Caco-2 (cell line): ENCODE measurements around the gene ZNF839. TPM values are rescaled to one million over a fixed set of nuclear protein-coding genes. Genes with fewer than 3 reads are reported as not detected.

Source experiments
- BruUV-seq: library from RNA; stranded (reverse); fragments of 400-500 nt; replicated peaks from 2 replicates; lab custom pipeline; 2021; lab: Mats Ljungman, UMichigan
- CTCF ChIA-PET: fragments of 300-600 bp; sonication (Branson Sonifier 250); formaldehyde crosslinking; loops from one replicate; lab custom pipeline; 2022; ENCODE audit warnings: antibody characterized with exemption; lab: Charles Lee
- POLR2A ChIA-PET: fragments of 300-600 bp; sonication (Branson Sonifier 250); formaldehyde crosslinking; loops from one replicate; lab custom pipeline; 2022; ENCODE audit warnings: antibody characterized with exemption; lab: Charles Lee
- DNase-seq, 2 experiments: peaks; one replicate each; pipeline versions ENCODE4 v3.0.0 to v3.0.0-alpha.2; 2020 to 2022
- H3K27me3 ChIP-seq: replicated peaks from 2 replicates; pipeline ENCODE4 v1.6.0; 2011; ENCODE audit warnings: low read length; ENCODE audit not compliant: control insufficient read depth, insufficient read depth
- H3K36me3 ChIP-seq: 2 replicates; pipeline ENCODE4 v1.5.1; 2011; ENCODE audit warnings: low read length; ENCODE audit not compliant: control insufficient read depth, insufficient read depth
- H3K4me1 ChIP-seq: fragments of 250-450 bp; sonication (Bioruptor Pico); 2 replicates; pipeline ENCODE4 v1.5.1; 2020; ENCODE audit warnings: mild to moderate bottlenecking
- H3K4me3 ChIP-seq: 2 replicates; pipeline ENCODE4 v1.5.1; 2011; ENCODE audit warnings: low read depth, mild to moderate bottlenecking, control low read depth, low read length
- H3K9me3 ChIP-seq: fragments of 250-450 bp; sonication (Bioruptor Pico); 2 replicates; pipeline ENCODE4 v1.5.1; 2020; ENCODE audit warnings: mild to moderate bottlenecking, moderate library complexity
- H3K27ac Mint-ChIP-seq: one replicate; pipeline ENCODE4 v1.8.0; 2022; ENCODE audit warnings: mixed read lengths; ENCODE audit not compliant: unreplicated experiment
- H3K27me3 Mint-ChIP-seq: one replicate; pipeline ENCODE4 v1.8.0; 2022; ENCODE audit warnings: mixed read lengths; ENCODE audit not compliant: insufficient read depth, unreplicated experiment
- H3K36me3 Mint-ChIP-seq: one replicate; pipeline ENCODE4 v1.8.0; 2022; ENCODE audit warnings: mild to moderate bottlenecking, mixed read lengths; ENCODE audit not compliant: insufficient read depth, unreplicated experiment
- H3K4me1 Mint-ChIP-seq: one replicate; pipeline ENCODE4 v1.8.0; 2022; ENCODE audit warnings: low read depth, mixed read lengths; ENCODE audit not compliant: unreplicated experiment
- H3K4me3 Mint-ChIP-seq: one replicate; pipeline ENCODE4 v1.8.0; 2022; ENCODE audit warnings: mild to moderate bottlenecking, moderate library complexity, mixed read lengths; ENCODE audit not compliant: unreplicated experiment
- H3K9me3 Mint-ChIP-seq: one replicate; pipeline ENCODE4 v1.8.0; 2022; ENCODE audit warnings: mixed read lengths; ENCODE audit not compliant: unreplicated experiment
- intact Hi-C: fragments of 100-400 bp; cut with micrococcal nuclease; formaldehyde crosslinking; loops from one replicate; pipeline ENCODE4 v1.10.0; 2022; ENCODE audit not compliant: unreplicated experiment
- total RNA-seq: library from RNA; stranded (reverse); gene quantifications from 2 replicates; pipeline ENCODE4 v1.2.3, GENCODE V29; 2022
- TF ChIP-seq, protein P1 (sequence below), 2 experiments: fragments of 200-600 bp in 1 of 2; IDR thresholded peaks; 1 replicate in 1 of 2; 2 replicates in 1 of 2; pipeline versions ENCODE4 v1.5.1 to v1.8.0; 2011 to 2022; ENCODE audit warnings: antibody characterized with exemption in 1 of 2, control low read depth in 1 of 2, inconsistent platforms in 1 of 2, low read depth in 1 of 2, low read length in 1 of 2, mild to moderate bottlenecking in 1 of 2, moderate library complexity in 1 of 2; ENCODE audit not compliant: insufficient read depth in 1 of 2, severe bottlenecking in 1 of 2, unreplicated experiment in 1 of 2

ZNF839 gene
- total RNA-seq, 1 experiment from 2014 or later, result 11.9 TPM

GRCh38 chr14:102315121-102315520, 4.4 kb upstream of the ZNF839 start:
- ChIA-PET CTCF (interaction anchor here (0.6 to 2.1 kb wide), 6 partner anchors 10 to 252 kb away, joined by 3 to 17 read pairs (median 4); partner anchors contain the start of gene MOK), POLR2A (no interaction called here)
- TF ChIP-seq, protein P1, sequence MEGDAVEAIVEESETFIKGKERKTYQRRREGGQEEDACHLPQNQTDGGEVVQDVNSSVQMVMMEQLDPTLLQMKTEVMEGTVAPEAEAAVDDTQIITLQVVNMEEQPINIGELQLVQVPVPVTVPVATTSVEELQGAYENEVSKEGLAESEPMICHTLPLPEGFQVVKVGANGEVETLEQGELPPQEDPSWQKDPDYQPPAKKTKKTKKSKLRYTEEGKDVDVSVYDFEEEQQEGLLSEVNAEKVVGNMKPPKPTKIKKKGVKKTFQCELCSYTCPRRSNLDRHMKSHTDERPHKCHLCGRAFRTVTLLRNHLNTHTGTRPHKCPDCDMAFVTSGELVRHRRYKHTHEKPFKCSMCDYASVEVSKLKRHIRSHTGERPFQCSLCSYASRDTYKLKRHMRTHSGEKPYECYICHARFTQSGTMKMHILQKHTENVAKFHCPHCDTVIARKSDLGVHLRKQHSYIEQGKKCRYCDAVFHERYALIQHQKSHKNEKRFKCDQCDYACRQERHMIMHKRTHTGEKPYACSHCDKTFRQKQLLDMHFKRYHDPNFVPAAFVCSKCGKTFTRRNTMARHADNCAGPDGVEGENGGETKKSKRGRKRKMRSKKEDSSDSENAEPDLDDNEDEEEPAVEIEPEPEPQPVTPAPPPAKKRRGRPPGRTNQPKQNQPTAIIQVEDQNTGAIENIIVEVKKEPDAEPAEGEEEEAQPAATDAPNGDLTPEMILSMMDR (IDR thresholded peaks at IDR 0.05; ENCODE audit: insufficient read depth in 1 of 2, low read depth in 1 of 2, low read length in 1 of 2, severe bottlenecking in 1 of 2, unreplicated experiment in 1 of 2), result no peak
- peak overlapping the region; percentile 89 for H3K4me3 Mint-ChIP-seq
- peaks cover 40% of the 10 kb centered on the region for H3K36me3 Mint-ChIP-seq
- H3K9me3 ChIP-seq, result no peaks in the 10 kb centered on the region
- H3K4me1 ChIP-seq, result peaks cover 13% of the 10 kb centered on the region
- H3K27ac Mint-ChIP-seq, result no peak overlapping the region
- intact Hi-C loops, result loop anchor here (2.0 to 5.0 kb wide), 4 partner anchors 178 to 742 kb away; partner anchors contain the start of genes CDC42BPB, DYNC1H1 and WDR20
- H3K27me3 ChIP-seq, result no peaks in the 10 kb centered on the region
- no peaks in the 10 kb centered on the region for H3K9me3 Mint-ChIP-seq
- no peak for DNase-seq
- no peaks in the 10 kb centered on the region for H3K27me3 Mint-ChIP-seq
- no peaks in the 10 kb centered on the region for H3K36me3 ChIP-seq
- peaks cover 21% of the 10 kb centered on the region for H3K4me1 Mint-ChIP-seq
- H3K4me3 ChIP-seq, result no peak overlapping the region
- no TSS peak for BruUV-seq

DNA sequence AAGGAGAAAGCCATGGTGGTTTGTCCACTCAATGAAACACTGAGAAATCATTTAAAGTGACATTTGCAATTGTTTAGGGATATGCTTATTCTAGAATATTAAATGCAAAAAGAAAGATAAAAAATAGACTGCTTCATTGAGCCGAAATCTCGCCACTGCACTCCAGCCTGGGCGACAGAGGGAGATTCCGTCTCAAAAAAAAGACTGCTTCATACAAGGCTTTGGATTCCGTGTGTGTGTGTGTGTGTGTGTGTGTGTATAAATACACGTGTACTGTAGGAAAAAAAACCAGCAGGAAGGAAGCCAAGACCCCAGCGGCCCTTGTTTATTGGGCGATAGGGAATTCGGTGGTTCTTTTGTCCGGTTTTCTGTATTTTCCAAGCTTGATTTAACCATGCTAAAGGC, 3.2 kb upstream of the ZNF839 start:
- peak in 1 of 2 experiments; percentile 52 for DNase-seq
- intact Hi-C loops, result loop anchor here (2.0 to 5.0 kb wide), 4 partner anchors 179 to 741 kb away; partner anchors contain the start of genes CDC42BPB, DYNC1H1 and WDR20
- Mint-ChIP-seq H3K27me3 (no peaks in the 10 kb centered on the region), H3K4me3 (peak overlapping the region; percentile 89), H3K9me3 (no peaks in the 10 kb centered on the region), H3K27ac (peak overlapping the region; percentile 94), H3K4me1 (peaks cover 26% of the 10 kb centered on the region), H3K36me3 (peaks cover 40% of the 10 kb centered on the region)
- TF ChIP-seq, protein P1 (IDR thresholded peaks at IDR 0.05; ENCODE audit: insufficient read depth in 1 of 2, low read depth in 1 of 2, low read length in 1 of 2, severe bottlenecking in 1 of 2, unreplicated experiment in 1 of 2), result no peak
- no TSS peak for BruUV-seq
- Histone ChIP-seq H3K9me3 (no peaks in the 10 kb centered on the region), H3K4me3 (peak overlapping the region; percentile 39), H3K4me1 (peaks cover 24% of the 10 kb centered on the region), H3K27me3 (no peaks in the 10 kb centered on the region), H3K36me3 (no peaks in the 10 kb centered on the region)
- ChIA-PET POLR2A (interaction anchor here (0.5 to 0.6 kb wide), 7 partner anchors 19 to 225 kb away, joined by 3 to 10 read pairs (median 5); no protein-coding TSS in a partner anchor), CTCF (interaction anchor here (0.5 to 1.0 kb wide), 8 partner anchors 15 to 1366 kb away, joined by 3 to 6 read pairs (median 4); no protein-coding TSS in a partner anchor)

DNA sequence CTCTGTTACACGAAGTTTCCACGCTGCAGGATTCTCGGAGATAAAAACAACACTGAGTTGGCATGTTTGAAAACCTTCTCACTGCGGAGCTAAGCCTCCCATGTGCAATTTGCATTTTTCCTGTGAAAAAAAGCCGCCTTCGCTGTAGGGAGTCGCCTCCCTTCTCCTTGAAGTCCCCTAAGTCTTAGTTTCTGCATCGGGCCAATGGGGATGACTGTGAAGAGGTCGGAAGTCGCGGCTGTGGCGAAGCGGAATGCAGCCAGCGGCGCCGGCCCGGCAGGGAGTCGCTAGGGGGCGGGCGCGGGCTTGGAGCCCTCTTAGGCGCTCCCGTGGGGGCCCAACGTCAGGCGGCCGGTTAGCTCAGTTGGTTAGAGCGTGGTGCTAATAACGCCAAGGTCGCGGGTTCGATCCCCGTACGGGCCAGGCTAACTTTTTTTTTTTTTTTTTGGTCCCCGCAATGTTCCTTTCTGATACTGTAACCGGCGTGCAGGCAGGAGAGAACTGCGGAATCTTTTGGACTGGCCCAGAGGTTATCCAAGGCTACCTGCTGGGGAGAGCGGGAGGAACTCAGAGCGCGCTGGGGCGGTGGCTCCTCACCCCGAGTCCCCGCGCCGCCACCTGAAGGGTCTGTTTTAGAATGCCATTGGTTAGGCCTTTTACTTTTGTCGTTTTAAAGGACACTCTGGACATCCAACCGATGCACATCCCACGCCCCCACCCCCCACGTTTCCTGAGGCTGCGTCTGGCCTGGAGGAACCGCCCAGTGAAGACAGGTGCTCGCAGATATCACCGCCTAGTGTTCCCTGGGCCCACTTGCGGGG, 2.6 kb upstream of the ZNF839 start:
- intact Hi-C loops, result loop anchor here (1.0 to 5.0 kb wide), 5 partner anchors 180 to 740 kb away; partner anchors contain the start of genes CDC42BPB, DYNC1H1 and WDR20
- Histone ChIP-seq H3K36me3 (no peaks in the 10 kb centered on the region), H3K9me3 (no peaks in the 10 kb centered on the region), H3K4me3 (peak overlapping the region; percentile 55), H3K4me1 (peaks cover 30% of the 10 kb centered on the region), H3K27me3 (no peaks in the 10 kb centered on the region)
- H3K4me3 Mint-ChIP-seq, result peak overlapping the region; percentile 89
- TF ChIP-seq, protein P1 (IDR thresholded peaks at IDR 0.05; ENCODE audit: insufficient read depth in 1 of 2, low read depth in 1 of 2, low read length in 1 of 2, severe bottlenecking in 1 of 2, unreplicated experiment in 1 of 2), result peak; percentile 72 to 88
- CTCF ChIA-PET, result interaction anchor here (0.5 to 1.3 kb wide), 11 partner anchors 15 to 1365 kb away, joined by 3 to 6 read pairs (median 4); no protein-coding TSS in a partner anchor
- BruUV-seq, result no TSS peak
- no peaks in the 10 kb centered on the region for H3K9me3 Mint-ChIP-seq
- H3K36me3 Mint-ChIP-seq, result peaks cover 40% of the 10 kb centered on the region
- H3K4me1 Mint-ChIP-seq, result peaks cover 32% of the 10 kb centered on the region
- POLR2A ChIA-PET, result interaction anchor here (0.5 to 1.2 kb wide), 8 partner anchors 9 to 224 kb away, joined by 3 to 10 read pairs (median 5); no protein-coding TSS in a partner anchor
- DNase-seq, result peak; percentile 93 to 96
- no peaks in the 10 kb centered on the region for H3K27me3 Mint-ChIP-seq
- peak overlapping the region; percentile 94 for H3K27ac Mint-ChIP-seq
